VCaP (cell line): ENCODE measurements around the gene IPO7.
"Not testable (repeated sequence)": the region's sequence is repeated elsewhere in the genome, so short reads cannot be mapped to it uniquely, and the experiment has no call there.

Experiments used
- H3K27ac ChIP-seq: fragments of 450-650 bp; 2 replicates; pipeline ENCODE4 v1.5.1; 2017
- CTCF ChIP-seq: fragments of 450-650 bp; conservative IDR thresholded peaks from 2 replicates; pipeline ENCODE4 v1.5.1; 2017; ENCODE audit warnings: mild to moderate bottlenecking, moderate library complexity

The IPO7 gene

GRCh38 chr11:9386086-9386485, 1.6 kb downstream of the IPO7 start:
- peak overlapping the region; percentile 91 for H3K27ac ChIP-seq
- no peak for TF ChIP-seq CTCF

- no peak for TF ChIP-seq CTCF
These were observed 2.4 kb downstream of the IPO7 start for GRCh38 chr11:9386901-9387300.

GRCh38 chr11:9396310-9396709, 11.9 kb downstream of the IPO7 start:
- no peak overlapping the region for H3K27ac ChIP-seq
- TF ChIP-seq CTCF = no peak

More at GRCh38 chr11:9386901-9387300, 2.4 kb downstream of the IPO7 start:
- H3K27ac ChIP-seq = peak overlapping the region; percentile 91; the same call in 1 of the 2 replicates

GRCh38 chr11:9396752-9397151, 12.3 kb downstream of the IPO7 start:
- no peak overlapping the region for H3K27ac ChIP-seq
- TF ChIP-seq CTCF = no peak

- H3K27ac ChIP-seq = no peak overlapping the region
- no peak for TF ChIP-seq CTCF
These were observed 13.6 kb downstream of the IPO7 start for GRCh38 chr11:9397746-9398680.

GRCh38 chr11:9399466-9399865, 15.0 kb downstream of the IPO7 start:
- no peak for TF ChIP-seq CTCF
- H3K27ac ChIP-seq = no peak overlapping the region

- not testable (repeated sequence) for H3K27ac ChIP-seq
These were observed 17.4 kb downstream of the IPO7 start for GRCh38 chr11:9401884-9402283.

- no peak for TF ChIP-seq CTCF
- H3K27ac ChIP-seq = no peak overlapping the region
These were observed 44.3 kb downstream of the IPO7 start for GRCh38 chr11:9428706-9429105.
